ENCODE data around the gene SDE2.
"Not testable (repeated sequence)": the region's sequence is repeated elsewhere in the genome, so short reads cannot be mapped to it uniquely, and the experiment has no call there.

SDE2 gene

GRCh38 chr1:225937048-225937968, 61.8 kb downstream of the SDE2 start:
- no peak for TF ChIP-seq POLR2A (IDR thresholded peaks at IDR 0.05; ENCODE audit: low read depth, low read length)
- FAIRE-seq, result no peak
- DNase-seq (ENCODE audit: insufficient read length, low spot score), result no peak

- no peak for DNase-seq (ENCODE audit: insufficient read length, low spot score)
- no peak for TF ChIP-seq POLR2A (IDR thresholded peaks at IDR 0.05; ENCODE audit: low read depth, low read length)
- FAIRE-seq, result no peak
Measured at GRCh38 chr1:225936523-225936922, 62.6 kb downstream of the SDE2 start.

- not testable (repeated sequence) for FAIRE-seq; DNase-seq (ENCODE audit: insufficient read length, low spot score)
Measured at GRCh38 chr1:225936086-225936485, 63.1 kb downstream of the SDE2 start.

GRCh38 chr1:225934711-225935110, 64.4 kb downstream of the SDE2 start:
- DNase-seq (ENCODE audit: insufficient read length, low spot score), result no peak
- no peak for FAIRE-seq
- TF ChIP-seq POLR2A (IDR thresholded peaks at IDR 0.05; ENCODE audit: low read depth, low read length), result no peak

- FAIRE-seq (no peak), DNase-seq (ENCODE audit: insufficient read length, low spot score) (no peak)
- no peak for TF ChIP-seq POLR2A (IDR thresholded peaks at IDR 0.05; ENCODE audit: low read depth, low read length)
Measured at GRCh38 chr1:225933072-225933471, 66.1 kb downstream of the SDE2 start.
